Measurements from ENCODE around the gene UGT1A3. TPM values are rescaled to one million over a fixed set of nuclear protein-coding genes. Genes with fewer than 3 reads are reported as not detected.

The UGT1A3 gene
- total and polyA plus RNA-seq, 2 experiments from 2014 or later: not detected

DNA sequence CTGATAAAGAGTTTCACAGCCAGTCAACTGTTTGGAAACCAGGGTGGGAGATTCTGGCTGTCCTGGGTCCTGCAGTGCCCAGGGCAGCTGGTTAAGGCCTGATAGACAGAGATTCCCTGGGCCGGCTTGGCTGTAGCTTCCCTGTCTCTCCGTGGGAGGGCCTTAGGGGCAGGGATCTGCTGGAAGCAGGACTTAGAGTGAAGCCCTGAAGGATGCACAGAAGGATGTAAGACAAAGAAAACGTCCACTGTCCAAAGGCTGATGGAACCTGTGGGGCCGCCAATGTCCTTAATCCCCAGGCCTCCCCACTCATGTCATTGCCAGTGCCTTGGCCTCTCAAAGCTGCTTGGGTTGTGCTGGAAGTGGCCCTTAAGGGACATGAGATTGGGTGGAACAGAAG, 82.2 kb downstream of the UGT1A3 start:
- no peaks in the 10 kb centered on the region for H3K79me2 ChIP-seq
- H3K27me3 ChIP-seq: no peaks in the 10 kb centered on the region
- H3K4me1 ChIP-seq (ENCODE audit: insufficient read depth): no peaks in the 10 kb centered on the region
- no peaks in the 10 kb centered on the region for H3K9me2 ChIP-seq (replicated peaks; ENCODE audit: insufficient read depth)
- no peak overlapping the region for H3K4me3 ChIP-seq
- H4K20me1 ChIP-seq (ENCODE audit: insufficient read depth, poor library complexity, severe bottlenecking): no peaks in the 10 kb centered on the region
- WGBS (ENCODE audit: low lambda C conversion rate, missing lambda C conversion rate): 78% methylated on average over 4 of the region's 4 CpGs
- H3K4me2 ChIP-seq: no peak overlapping the region
- no peaks in the 10 kb centered on the region for H3K36me3 ChIP-seq (replicated peaks; ENCODE audit: insufficient read depth, low read depth)
- H3K9me3 ChIP-seq (ENCODE audit: low read depth): no peaks in the 10 kb centered on the region
- DNase-seq (ENCODE audit: low spot score): no peak
- H2AFZ ChIP-seq: no peak overlapping the region
- H3K27ac ChIP-seq: no peak overlapping the region
- no peak for TF ChIP-seq EZH2phosphoT487 (IDR thresholded peaks at IDR 0.05; ENCODE audit: low read depth, severe bottlenecking, unreplicated experiment)
- TF ChIP-seq, protein P1, sequence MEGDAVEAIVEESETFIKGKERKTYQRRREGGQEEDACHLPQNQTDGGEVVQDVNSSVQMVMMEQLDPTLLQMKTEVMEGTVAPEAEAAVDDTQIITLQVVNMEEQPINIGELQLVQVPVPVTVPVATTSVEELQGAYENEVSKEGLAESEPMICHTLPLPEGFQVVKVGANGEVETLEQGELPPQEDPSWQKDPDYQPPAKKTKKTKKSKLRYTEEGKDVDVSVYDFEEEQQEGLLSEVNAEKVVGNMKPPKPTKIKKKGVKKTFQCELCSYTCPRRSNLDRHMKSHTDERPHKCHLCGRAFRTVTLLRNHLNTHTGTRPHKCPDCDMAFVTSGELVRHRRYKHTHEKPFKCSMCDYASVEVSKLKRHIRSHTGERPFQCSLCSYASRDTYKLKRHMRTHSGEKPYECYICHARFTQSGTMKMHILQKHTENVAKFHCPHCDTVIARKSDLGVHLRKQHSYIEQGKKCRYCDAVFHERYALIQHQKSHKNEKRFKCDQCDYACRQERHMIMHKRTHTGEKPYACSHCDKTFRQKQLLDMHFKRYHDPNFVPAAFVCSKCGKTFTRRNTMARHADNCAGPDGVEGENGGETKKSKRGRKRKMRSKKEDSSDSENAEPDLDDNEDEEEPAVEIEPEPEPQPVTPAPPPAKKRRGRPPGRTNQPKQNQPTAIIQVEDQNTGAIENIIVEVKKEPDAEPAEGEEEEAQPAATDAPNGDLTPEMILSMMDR (IDR thresholded peaks at IDR 0.05; ENCODE audit: poor library complexity): no peak
- no peak for TF ChIP-seq EZH2 (IDR thresholded peaks at IDR 0.05; ENCODE audit: borderline replicate concordance)

GRCh38 chr2:233811732-233812131, 82.9 kb downstream of the UGT1A3 start:
- no peaks in the 10 kb centered on the region for H3K79me2 ChIP-seq
- no peaks in the 10 kb centered on the region for H3K9me3 ChIP-seq (ENCODE audit: low read depth)
- TF ChIP-seq EZH2 (IDR thresholded peaks at IDR 0.05; ENCODE audit: borderline replicate concordance) (no peak), EZH2phosphoT487 (IDR thresholded peaks at IDR 0.05; ENCODE audit: low read depth, severe bottlenecking, unreplicated experiment) (no peak)
- TF ChIP-seq, protein P1 (IDR thresholded peaks at IDR 0.05; ENCODE audit: poor library complexity): no peak
- H3K4me3 ChIP-seq: no peak overlapping the region
- no peaks in the 10 kb centered on the region for H3K9me2 ChIP-seq (replicated peaks; ENCODE audit: insufficient read depth)
- no peak overlapping the region for H3K27ac ChIP-seq
- WGBS (ENCODE audit: low lambda C conversion rate, missing lambda C conversion rate): 94% methylated on average over 8 of the region's 8 CpGs
- no peaks in the 10 kb centered on the region for H4K20me1 ChIP-seq (ENCODE audit: insufficient read depth, poor library complexity, severe bottlenecking)
- H3K4me1 ChIP-seq (ENCODE audit: insufficient read depth): no peaks in the 10 kb centered on the region
- H3K27me3 ChIP-seq: no peaks in the 10 kb centered on the region
- no peak for DNase-seq (ENCODE audit: low spot score)
- no peak overlapping the region for H2AFZ ChIP-seq
- H3K36me3 ChIP-seq (replicated peaks; ENCODE audit: insufficient read depth, low read depth): no peaks in the 10 kb centered on the region
- no peak overlapping the region for H3K4me2 ChIP-seq

DNA sequence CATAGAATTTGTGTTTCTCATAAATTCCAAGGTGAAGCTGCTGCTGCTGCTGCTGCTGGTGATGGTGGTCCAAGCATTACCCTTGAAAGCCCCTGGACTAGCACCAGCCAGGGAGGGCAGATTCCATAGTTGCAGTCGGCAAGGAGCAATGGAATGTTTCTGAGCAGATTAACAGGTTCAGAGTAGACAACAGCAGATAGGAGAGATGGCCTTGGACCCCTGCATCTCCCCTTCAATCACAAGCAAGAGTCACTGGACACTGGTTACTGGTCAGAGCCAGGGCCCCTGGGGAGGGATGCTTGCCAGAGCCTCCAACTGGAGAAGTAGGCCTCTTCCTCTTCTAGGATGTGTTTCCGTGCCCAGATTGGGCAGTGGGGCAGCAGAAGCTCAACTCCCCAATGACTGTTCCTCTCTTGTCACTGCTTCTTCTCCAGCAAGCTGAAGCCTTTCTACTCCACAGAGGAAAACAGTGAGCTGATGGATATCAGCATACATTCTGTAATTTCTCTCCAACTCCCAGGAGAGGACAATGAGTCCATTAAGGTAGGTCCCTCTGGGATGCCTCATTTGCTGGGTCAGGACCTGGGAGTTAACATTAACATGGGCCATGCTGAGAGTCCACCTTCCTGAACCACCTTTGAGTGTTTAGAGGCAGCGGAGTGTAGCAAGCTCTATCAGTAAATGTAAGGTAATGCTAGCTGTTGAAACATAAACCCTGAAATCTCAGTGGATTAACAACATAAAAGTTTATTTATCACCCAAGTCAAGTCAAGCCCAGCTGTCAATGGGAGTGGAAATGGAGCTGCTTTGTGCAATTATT, 84.6 kb downstream of the UGT1A3 start:
- H3K4me2 ChIP-seq: no peak overlapping the region
- no peaks in the 10 kb centered on the region for H3K36me3 ChIP-seq (replicated peaks; ENCODE audit: insufficient read depth, low read depth)
- H2AFZ ChIP-seq: no peak overlapping the region
- no peak for DNase-seq (ENCODE audit: low spot score)
- peaks cover 10% of the 10 kb centered on the region for H3K4me1 ChIP-seq (ENCODE audit: insufficient read depth)
- H3K79me2 ChIP-seq: no peaks in the 10 kb centered on the region
- H3K27ac ChIP-seq: no peak overlapping the region
- no peaks in the 10 kb centered on the region for H3K27me3 ChIP-seq
- 79% methylated on average over 3 of the region's 3 CpGs for WGBS (ENCODE audit: low lambda C conversion rate, missing lambda C conversion rate)
- no peak overlapping the region for H3K4me3 ChIP-seq
- H4K20me1 ChIP-seq (ENCODE audit: insufficient read depth, poor library complexity, severe bottlenecking): no peaks in the 10 kb centered on the region
- no peaks in the 10 kb centered on the region for H3K9me2 ChIP-seq (replicated peaks; ENCODE audit: insufficient read depth)
- TF ChIP-seq, protein P1 (IDR thresholded peaks at IDR 0.05; ENCODE audit: poor library complexity): no peak
- TF ChIP-seq EZH2phosphoT487 (IDR thresholded peaks at IDR 0.05; ENCODE audit: low read depth, severe bottlenecking, unreplicated experiment): no peak
- TF ChIP-seq EZH2 (IDR thresholded peaks at IDR 0.05; ENCODE audit: borderline replicate concordance): no peak
- H3K9me3 ChIP-seq (ENCODE audit: low read depth): no peaks in the 10 kb centered on the region
